ENCODE measurements around the gene SDR39U1. TPM values are rescaled to one million over a fixed set of nuclear protein-coding genes. Genes with fewer than 3 reads are reported as not detected.

SDR39U1 gene
- total and polyA plus RNA-seq, 2 experiments from 2014 or later = 34.1 to 99.7 TPM

- no peaks in the 10 kb centered on the region for H3K36me3 ChIP-seq (replicated peaks; ENCODE audit: insufficient read depth, low read depth)
- no peaks in the 10 kb centered on the region for H3K9me2 ChIP-seq (replicated peaks; ENCODE audit: insufficient read depth)
- no peak overlapping the region for H3K27ac ChIP-seq
- no peak overlapping the region for H3K4me2 ChIP-seq
- H3K4me1 ChIP-seq (ENCODE audit: insufficient read depth) = no peaks in the 10 kb centered on the region
- H3K79me2 ChIP-seq = peaks cover 24% of the 10 kb centered on the region
- TF ChIP-seq EZH2phosphoT487 (IDR thresholded peaks at IDR 0.05; ENCODE audit: low read depth, severe bottlenecking, unreplicated experiment) = no peak
- TF ChIP-seq CTCF (IDR thresholded peaks at IDR 0.05; ENCODE audit: poor library complexity) = no peak
- no peak for TF ChIP-seq EZH2 (IDR thresholded peaks at IDR 0.05; ENCODE audit: borderline replicate concordance)
- no peaks in the 10 kb centered on the region for H3K9me3 ChIP-seq (ENCODE audit: low read depth)
- no peak overlapping the region for H2AFZ ChIP-seq
- H3K27me3 ChIP-seq = no peaks in the 10 kb centered on the region
- no peak for DNase-seq (ENCODE audit: low spot score)
- H4K20me1 ChIP-seq (ENCODE audit: insufficient read depth, poor library complexity, severe bottlenecking) = no peaks in the 10 kb centered on the region
- H3K4me3 ChIP-seq = no peak overlapping the region
- WGBS (ENCODE audit: low lambda C conversion rate, missing lambda C conversion rate) = 97% methylated on average over 10 of the region's 10 CpGs
These were observed 32.6 kb downstream of the SDR39U1 start for GRCh38 chr14:24409956-24410355.

- Histone ChIP-seq H2AFZ (no peak overlapping the region), H3K27ac (no peak overlapping the region), H4K20me1 (ENCODE audit: insufficient read depth, poor library complexity, severe bottlenecking) (peaks cover 6% of the 10 kb centered on the region), H3K27me3 (no peaks in the 10 kb centered on the region), H3K9me3 (ENCODE audit: low read depth) (no peaks in the 10 kb centered on the region), H3K4me2 (no peak overlapping the region), H3K4me1 (ENCODE audit: insufficient read depth) (peaks cover 6% of the 10 kb centered on the region), H3K79me2 (peaks cover 32% of the 10 kb centered on the region), H3K36me3 (replicated peaks; ENCODE audit: insufficient read depth, low read depth) (no peaks in the 10 kb centered on the region), H3K4me3 (no peak overlapping the region), H3K9me2 (replicated peaks; ENCODE audit: insufficient read depth) (no peaks in the 10 kb centered on the region)
- TF ChIP-seq CTCF (IDR thresholded peaks at IDR 0.05; ENCODE audit: poor library complexity) (no peak), EZH2 (IDR thresholded peaks at IDR 0.05; ENCODE audit: borderline replicate concordance) (no peak), EZH2phosphoT487 (IDR thresholded peaks at IDR 0.05; ENCODE audit: low read depth, severe bottlenecking, unreplicated experiment) (no peak)
- DNase-seq (ENCODE audit: low spot score) = no peak
- WGBS (ENCODE audit: low lambda C conversion rate, missing lambda C conversion rate) = 91% methylated on average over 6 of the region's 6 CpGs
These were observed 33.4 kb downstream of the SDR39U1 start for GRCh38 chr14:24409192-24409591.

DNA sequence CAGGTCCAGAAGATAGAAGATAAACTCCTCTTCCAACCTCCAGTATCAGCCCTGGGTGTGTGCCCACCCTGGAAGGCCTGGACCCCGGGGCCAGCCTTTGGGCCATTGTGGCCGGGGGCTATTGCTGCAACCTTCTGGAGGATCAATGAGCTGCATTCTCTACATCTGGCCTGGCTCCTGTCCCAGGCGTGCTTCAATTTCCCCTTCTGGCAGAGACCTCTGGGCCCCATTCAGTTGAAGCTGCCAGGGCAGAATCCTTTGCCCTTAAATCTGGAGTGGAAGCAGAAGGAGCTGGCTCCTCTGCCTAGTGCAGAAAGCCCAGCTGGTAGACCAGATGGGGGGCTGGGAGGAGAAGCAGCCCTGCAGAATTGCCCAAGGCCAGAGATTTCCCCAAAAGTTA lies 33.8 kb downstream of the SDR39U1 start:
- WGBS (ENCODE audit: low lambda C conversion rate, missing lambda C conversion rate) = 85% methylated on average over 3 of the region's 3 CpGs
- peaks cover 11% of the 10 kb centered on the region for H3K4me1 ChIP-seq (ENCODE audit: insufficient read depth)
- TF ChIP-seq EZH2phosphoT487 (IDR thresholded peaks at IDR 0.05; ENCODE audit: low read depth, severe bottlenecking, unreplicated experiment) (no peak), EZH2 (IDR thresholded peaks at IDR 0.05; ENCODE audit: borderline replicate concordance) (no peak), CTCF (IDR thresholded peaks at IDR 0.05; ENCODE audit: poor library complexity) (no peak)
- H3K4me2 ChIP-seq = no peak overlapping the region
- DNase-seq (ENCODE audit: low spot score) = no peak
- peaks cover 10% of the 10 kb centered on the region for H4K20me1 ChIP-seq (ENCODE audit: insufficient read depth, poor library complexity, severe bottlenecking)
- H3K36me3 ChIP-seq (replicated peaks; ENCODE audit: insufficient read depth, low read depth) = no peaks in the 10 kb centered on the region
- no peak overlapping the region for H3K27ac ChIP-seq
- no peaks in the 10 kb centered on the region for H3K9me2 ChIP-seq (replicated peaks; ENCODE audit: insufficient read depth)
- no peaks in the 10 kb centered on the region for H3K9me3 ChIP-seq (ENCODE audit: low read depth)
- H2AFZ ChIP-seq = no peak overlapping the region
- no peaks in the 10 kb centered on the region for H3K27me3 ChIP-seq
- H3K79me2 ChIP-seq = peaks cover 36% of the 10 kb centered on the region
- no peak overlapping the region for H3K4me3 ChIP-seq

Data from hepatocyte (in vitro differentiated cells).